ENCODE data around the gene CEP152.

Gene CEP152

DNA sequence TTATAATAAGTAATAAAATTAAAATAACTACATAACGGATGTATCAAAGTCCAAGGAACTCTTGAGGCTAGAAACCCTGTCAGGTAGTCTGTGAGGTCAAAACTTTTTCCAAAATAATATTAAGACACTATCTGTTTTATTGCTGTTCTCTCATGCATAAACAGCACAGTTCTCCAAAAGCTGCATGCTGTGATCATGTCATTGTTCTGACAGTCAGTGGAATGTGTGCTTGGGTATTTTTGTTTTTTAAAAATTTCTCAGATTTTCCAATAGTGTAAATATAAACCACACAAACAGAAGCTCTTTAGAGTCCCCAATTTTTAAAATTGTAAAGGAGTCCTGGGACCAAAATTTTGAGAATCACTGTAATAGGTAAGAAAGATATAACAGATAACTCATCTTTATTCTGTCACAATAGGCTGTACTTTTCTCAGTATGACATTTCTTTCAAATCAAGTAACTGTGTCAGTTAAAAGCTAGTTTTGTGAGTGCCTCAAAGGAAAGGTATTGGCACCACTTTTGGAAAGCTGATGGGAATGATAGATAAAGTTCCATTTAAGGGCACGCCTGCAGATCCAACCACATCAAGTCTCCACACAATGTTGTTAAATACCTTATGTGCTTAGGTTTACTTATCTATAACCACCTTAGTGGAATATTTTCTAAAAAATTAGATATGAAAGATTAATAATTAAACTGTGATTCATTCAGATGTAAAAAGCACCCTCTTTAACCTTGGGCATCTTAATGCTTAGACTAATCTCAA, 49.3 kb downstream of the CEP152 start:
- no peak for DNase-seq

DNA sequence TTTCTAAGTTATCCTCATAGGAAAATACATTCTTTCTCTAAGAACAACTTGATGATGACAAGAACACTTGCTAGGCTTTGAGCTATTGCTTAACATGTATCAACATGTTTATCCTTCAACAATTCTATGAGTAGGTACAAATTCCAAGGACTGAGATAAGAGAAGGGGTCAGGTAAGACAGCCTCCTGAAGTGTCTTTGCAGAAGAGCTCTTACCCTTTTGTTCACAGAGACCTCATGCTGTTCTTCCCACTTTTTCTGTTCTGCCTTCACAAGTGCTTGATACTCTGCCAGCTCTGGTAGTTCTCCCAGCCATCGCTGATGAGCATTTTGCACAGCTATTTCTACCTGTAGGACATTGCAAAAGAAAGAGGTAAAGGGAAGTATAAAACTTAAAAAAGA, 50.9 kb downstream of the CEP152 start:
- DNase-seq = no peak

DNA sequence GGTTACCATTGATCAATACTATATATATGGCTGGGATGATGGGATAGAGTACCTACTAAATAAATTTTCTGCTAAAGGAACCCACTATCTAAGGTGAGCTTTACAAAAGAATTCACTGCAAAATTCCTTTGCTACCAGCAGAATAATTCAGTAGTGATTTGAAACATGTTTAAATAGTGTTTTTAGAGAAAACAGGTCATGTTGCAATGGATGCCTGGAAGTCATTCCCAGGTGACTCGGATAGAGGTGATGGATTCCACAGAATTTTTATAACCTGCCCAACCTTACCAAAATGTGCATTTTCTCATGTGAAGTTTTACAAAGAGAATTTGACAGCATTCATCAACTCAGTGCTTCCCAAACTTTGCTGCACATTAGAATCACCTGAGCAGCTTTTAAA, 53.2 kb downstream of the CEP152 start:
- no peak for DNase-seq

DNA sequence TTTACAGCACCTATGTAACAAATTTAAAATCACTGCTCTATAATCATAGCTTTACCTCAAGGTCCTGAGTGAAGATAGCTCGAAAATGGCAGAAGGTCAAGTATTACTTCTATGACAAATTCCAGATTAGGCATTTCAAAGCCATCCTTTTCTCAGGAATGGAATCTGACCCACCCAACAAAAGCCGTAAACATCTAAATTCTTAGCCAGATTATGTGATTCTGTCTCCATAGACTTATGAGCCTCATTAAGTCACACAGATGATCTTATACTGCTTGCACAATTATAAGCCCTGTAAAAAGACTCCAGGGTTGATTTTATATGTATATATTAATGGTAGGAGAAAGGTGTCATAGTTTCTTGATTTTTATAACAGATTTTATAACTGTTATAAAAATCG, 56.9 kb downstream of the CEP152 start:
- no peak for DNase-seq

DNA sequence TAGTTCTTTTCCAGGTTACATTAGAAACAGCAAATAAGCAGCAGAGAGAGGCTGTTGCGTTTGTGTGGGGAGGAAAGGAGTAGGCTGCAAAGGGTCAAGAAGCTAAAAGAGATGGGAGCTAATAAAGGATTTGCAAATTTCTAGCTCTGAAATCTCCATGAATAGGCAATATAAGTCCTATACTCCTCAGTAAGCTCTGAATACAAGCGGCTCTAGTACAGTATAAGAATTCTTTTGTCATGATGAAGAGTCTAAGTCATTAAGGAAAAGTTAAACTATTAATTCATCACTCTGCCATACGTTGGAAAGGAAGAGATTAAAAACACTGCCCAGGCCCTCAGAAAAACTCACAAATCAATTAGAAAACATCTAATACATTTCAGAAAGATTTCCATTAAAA, 59.3 kb downstream of the CEP152 start:
- DNase-seq = no peak

DNA sequence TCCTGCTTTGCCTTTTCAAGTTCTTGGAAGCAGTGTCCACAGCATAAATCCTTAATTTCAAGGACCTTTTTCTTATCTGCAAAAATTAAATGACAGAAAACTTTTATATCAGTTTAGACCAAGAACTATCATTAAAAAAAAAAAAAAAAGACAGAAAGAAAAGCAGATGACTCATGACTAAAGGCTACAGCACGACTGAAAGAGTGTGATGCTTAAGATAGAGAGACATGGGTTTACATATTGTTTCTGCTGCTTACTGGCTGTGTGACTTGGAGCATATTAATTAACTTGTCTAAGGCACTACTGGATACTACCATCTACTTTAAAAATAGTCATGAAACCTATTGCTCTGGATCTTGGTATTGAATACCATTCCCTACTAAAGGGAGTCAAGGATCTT, 62.3 kb downstream of the CEP152 start:
- no peak for DNase-seq

DNA sequence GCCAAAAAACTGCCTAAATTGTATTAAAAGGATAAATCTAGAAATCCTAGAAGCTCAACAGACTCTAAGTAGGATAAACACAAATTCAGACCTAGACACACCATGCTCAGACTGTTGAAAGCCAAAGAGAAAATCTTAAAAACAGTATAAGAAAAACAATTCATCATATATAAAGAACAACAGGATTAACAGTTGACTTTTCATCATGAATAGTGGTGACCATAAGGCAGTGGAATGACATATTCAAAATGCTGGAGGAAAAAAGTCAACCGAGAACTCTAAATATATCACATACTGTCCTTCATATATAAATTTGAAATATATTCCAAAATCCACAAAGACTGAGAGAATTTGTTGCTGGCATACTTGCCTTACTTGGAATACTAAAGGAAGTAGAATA, 77.3 kb downstream of the CEP152 start:
- no peak for DNase-seq

DNA sequence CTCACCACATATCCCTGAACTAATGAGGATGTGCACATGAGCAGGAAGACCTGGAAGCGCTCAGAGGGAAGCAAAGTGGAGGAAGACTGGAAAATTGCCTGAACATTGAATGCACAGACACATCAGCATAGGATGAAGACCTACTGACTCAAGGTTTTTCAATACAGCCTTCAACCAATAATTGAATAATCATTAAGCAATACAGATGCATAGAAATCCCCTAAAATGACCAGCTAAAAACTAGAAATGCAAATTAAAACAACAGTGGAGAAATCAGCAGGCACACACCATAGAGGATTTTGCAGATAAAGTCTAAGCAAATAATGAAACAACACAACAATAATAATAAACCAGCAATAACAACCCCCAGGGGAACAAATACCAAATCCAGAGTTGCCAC, 80.4 kb downstream of the CEP152 start:
- DNase-seq = no peak

DNA sequence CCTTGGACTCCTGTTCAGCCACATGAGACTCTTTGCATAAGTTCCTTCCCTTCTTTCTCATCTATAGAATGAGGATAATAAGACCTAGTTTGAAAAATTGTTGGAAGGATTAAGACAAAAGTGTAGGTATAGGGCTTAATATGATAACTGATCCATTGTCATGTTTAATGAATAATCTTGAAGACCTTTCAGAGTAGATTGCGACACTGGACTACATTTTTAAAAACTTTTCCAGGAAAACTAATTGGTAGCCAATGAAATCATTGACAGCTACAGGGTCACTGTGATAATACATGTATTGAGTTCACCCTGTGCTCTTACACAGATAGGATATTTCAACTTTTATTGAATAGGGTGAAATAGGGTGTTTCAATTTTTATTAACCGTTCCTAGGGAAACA, 86.9 kb downstream of the CEP152 start:
- no peak for DNase-seq

DNA sequence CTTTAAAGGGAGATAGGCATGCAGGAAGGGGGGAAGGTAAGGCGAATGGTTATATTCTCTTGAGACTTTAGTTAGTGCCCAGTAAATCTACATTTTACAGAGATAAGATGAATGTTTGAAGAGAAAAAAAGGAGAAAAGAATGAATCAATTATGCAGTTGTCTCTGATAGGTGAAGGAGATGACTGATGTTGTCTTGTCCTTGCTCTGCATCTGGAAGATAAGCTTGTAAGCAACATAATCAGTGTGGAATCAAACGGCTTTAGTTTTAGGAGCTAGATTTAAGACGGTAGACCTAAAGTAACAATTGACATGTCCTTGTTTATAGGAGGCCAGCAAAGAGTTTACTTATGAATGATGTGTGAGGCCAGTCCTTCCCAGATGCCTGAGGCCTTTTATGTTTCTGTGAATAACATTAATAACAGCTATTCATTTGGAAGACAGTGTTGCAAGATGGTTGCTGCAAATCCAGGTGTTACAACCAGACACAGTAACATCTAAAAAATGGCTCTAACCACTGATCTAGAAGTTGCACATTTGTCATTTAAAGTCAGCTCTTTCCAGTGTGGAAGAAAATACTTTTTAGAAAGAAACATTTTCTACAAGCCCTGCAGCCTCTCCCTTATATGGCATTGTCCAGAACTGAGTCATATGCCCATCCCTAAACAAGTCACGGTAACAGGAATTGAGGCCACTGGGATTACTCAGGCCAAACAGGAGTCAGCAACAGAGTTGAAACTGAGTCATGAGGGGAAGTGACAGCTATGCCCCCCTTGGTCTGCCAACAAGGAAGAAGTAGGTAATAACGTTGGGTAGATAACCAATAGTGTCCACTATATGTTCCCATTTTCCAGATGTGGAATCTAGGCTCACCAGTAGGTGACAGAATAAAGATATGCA, 87.9 kb downstream of the CEP152 start:
- no peak for DNase-seq

DNA sequence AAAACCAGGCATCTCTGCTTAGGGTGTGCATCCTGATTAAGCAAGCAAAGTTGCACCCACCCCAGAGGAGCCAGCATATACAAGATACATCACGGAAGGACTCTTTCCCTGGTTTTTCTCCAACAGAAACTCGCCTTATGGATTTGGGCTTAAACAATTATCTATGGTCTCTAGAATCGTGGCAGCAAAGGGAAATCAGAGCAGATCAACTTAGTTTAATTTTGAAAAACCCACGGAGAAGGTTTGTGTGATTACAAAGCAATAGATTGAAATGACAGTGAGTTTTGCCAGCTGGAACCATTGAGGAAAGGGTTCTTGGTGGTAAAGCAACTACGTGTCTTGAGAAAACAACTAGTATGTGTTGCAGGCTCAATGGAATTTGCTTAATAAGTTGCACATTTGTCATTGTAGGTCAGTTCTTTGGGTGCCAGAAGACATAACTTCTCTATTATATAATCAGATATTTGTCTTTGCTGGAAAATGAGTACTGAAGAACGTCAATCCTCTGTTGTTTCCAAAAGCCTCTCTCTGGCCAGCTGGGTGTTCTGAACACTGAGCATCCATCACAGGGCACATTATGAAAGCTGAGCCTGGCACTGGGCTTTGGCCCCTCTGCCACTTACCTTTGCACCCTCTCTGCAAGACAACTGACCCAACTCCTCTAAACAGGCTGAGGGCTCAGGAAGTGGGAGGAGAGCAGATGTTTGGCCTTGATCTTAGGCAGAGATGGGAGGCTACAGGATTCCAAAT, 89.6 kb downstream of the CEP152 start:
- DNase-seq = no peak

DNA sequence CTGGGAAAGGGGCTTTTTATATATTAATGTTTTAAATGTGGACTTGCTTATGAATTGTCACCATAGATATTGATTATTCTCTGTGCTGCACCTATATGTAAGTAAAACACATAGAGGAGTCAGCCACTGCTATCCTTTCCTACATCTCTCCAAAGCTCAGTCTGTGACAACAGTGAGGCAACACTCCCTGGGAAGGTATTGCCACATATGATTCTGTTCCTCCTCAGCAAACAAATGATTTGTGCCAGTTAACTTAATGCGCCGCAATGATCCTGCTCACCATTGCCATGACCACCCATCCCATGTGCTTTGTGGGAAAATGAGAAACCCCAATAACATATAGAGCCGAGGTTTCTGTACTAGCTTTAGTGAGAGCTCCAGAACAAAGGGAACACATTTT, 90.2 kb downstream of the CEP152 start:
- no peak for DNase-seq

DNA sequence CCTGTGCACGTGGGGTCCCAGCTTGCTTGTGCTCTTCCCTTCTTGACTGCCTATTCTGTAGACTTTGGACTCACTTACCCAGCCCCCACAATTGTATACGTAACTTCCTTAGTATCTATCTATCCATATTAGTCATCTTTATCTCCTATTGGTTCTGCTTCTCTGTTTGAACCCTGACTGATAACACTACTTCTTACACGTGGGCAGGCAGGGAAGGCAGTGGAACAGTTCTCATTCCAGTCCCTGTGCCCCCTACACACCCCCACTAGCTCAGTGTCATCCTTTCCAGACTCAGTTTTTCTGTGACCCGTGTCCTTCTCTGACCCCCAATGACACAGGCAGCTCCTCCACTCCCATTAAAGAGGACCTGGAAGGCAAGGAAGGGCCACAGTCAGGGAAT, 91.2 kb downstream of the CEP152 start:
- DNase-seq = no peak

DNA sequence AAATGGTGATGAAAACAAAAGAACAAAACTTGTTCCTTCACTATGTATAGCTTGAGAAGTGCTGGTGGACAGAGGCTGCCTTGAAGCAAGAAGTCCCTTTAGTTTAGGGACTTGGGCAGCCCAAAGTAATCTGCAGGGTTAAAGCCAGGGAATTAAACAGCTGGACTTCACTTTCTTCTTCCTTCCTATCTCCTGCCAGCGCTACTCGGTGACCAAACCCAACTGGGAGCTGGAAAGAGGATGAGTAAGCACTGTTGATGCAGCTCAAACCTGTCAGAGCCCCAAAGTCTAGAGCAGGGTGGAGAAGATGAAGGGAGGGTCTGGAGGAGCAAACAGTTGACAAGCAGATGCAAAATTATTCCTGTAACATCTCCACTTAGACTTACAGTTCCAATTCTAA, 92.2 kb downstream of the CEP152 start:
- DNase-seq = no peak

DNA sequence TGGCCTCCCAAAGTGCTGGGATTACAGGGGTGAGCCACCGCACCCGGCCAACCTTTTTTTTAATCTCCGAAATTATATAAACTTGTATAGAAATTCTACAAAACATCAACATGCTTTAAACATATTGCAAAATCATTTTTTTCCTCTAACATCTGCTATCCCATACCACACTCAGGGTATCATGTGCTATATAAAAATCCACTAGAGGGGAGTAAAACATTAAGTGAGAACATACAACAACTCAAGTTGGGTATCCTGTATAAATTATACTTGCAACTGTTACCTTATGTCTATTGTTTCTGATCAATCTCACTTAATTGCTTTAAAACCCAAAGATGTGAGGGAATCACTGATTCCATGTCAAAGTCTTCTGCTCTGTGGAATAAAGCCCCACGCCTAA, 93.4 kb downstream of the CEP152 start:
- DNase-seq = no peak

DNA sequence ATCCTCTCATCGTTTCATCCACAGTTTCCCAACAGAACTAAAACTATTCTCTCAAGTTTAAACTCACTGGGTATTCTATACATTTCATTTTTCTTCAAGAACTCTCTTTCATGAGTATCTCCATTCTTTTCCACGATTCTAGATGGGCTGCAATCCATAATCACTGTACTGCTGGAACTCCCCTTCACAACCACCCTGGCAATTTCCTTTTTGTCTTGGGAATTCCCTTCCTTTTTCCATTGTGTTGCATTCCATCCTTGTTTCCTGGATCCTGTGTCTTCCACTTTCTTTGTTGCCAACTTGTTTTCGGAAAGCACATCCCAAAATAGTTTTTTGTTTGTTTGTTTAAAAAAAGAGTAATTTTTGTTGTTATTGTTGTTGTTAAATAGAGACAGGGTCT, 98.3 kb downstream of the CEP152 start:
- no peak for DNase-seq

DNA sequence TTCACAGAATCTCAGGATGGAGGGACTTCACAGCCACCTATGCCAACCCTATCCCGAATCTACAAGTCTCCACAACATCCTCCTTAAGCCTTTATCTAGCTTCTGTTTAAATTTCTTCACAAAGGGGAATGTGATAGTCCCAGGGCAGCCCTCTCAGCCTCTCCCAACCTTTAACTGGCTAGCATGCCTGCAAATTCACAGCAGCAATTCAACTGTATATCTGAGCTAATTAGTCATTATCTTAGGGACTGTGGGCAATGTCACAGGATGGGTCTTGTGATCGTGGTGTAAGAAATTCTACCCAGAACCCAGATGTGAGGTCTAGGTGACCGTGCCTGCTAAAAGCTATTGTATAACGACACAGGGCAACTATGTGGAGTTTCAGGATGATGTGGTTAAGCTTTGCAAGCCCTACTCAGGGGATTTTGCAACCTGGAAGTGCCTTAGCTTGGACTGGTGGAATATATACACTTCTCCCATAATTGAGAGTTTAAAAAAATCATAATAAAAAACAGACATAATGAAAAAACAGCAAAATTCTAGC, 99.8 kb downstream of the CEP152 start:
- DNase-seq = no peak

DNA sequence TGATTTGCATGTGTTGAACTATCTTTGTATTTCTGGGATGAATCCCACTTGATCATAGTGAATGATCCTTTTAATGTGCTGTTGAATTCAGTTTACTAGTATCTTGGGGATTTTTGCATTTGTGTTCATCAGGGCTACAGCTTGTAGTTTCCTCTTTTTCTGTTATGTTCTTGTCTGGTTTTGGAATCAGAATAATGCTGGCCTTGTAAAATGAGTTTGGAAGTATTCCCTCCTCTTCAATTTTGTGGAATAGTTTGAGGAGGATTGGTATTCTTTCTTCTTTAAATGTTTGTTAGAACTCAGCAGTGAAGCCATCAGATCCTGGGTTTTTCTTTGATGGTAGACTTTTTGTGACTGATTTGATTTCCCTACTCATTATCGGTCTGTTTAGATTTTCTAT, 102.2 kb downstream of the CEP152 start:
- no peak for DNase-seq

DNA sequence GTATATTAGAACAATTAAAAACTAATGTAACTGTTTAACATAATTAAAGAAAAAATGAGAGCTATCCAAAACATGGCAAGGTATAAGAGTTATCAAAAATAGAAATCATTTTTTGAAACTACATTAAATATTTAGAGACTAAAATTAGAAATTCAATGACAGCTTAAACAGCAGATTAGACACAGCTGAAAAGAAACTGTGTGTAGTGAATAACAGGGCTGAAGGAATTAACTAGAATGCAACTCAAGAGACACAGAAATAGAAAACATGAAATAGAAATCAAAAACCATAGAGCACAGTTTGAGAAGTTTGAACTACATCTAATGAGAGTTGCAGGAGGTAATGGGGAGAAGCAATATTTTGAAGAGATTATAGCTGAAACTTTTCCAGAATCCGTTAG, 105.5 kb downstream of the CEP152 start:
- no peak for DNase-seq

DNA sequence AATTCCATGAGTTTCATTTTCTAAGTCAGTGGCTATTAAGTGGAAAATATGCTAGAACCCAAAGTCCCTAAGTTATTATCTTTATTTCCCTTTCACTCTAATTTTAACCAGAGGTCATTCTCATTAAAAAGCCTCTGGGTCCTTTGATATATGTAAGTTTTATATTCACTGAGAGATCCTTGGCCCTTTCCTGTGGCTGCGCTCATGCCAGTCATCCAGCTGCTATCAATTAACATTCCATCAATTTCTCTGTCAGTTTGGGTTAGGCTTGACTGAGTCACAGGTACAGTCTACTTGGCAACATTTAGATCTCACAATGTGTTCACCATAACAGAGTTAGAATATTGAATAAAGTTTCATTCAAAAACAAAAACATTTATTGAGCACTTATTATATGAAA, 107.3 kb downstream of the CEP152 start:
- DNase-seq = no peak

DNA sequence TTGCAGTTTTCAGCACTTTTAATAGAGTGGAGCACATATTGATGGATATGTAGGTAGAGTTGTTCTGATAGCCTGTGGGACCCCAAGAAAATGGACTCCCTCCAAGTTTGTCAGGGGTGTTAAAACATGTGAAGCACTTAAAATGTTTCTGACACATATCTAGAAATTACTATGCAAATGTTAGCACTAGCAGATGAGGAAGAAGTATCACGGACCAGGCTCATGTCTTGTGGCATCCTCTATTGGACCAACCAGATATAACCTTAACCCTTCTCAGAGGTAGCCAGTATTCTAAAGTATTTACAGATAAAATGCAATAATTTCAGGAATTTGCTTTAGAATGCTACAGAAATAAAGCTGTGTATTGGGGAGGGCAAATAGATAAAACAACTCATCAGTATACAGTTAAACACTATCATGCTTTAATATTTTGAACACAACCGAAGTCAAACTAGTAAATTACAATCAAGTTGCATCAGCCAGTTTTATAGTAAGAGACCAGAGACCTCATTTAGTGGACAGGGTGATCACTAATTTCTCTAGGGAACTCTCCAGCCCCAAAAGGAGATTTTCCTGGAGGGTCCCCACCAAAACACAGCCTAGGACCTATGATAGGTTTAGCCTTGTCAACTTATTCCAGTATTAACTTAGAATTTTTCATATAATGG, 108.2 kb downstream of the CEP152 start:
- DNase-seq = no peak

DNA sequence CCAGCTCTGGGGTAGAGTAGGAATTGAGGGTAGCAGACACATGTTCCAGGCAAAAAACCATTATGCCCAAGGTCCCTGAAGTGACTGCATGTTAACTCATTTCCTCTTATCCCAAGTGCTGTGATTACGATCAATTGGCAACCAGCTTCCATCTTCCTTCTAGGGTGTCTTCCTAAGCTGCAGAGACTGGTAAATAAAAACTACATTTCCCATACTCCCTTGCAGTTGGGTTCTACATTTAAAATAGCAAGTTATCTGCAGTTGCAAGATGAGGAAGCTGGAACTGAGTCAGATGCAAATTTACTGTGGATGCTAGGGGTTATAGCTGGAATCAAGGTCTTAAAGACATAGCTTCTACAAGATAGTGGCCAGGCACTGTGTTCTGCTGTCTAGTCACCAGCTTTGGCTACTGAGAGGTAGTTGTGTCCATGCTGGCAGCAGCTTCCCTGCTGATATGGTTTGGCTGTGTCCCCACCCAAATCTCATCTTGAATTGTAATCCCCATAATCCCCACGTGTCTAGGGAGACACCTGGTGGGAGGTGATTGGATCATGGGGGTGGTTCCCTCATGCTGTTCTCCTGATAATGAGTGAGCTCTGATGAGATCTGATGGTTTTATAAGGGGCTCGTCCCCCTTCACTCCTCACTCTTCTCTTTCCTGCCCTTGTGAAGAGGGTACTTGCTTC, 114.1 kb downstream of the CEP152 start:
- no peak for DNase-seq
